Activated naive CD8-positive, alpha-beta T cell treated with anti-CD3 and anti-CD28 coated beads for 36 hours (primary cell): Measurements from ENCODE around the gene U2AF2. TPM values are rescaled to one million over a fixed set of nuclear protein-coding genes. Genes with fewer than 3 reads are reported as not detected.

Source experiments
- DNase-seq: peaks from one replicate; pipeline ENCODE4 v3.0.0; 2021
- H3K27ac Mint-ChIP-seq: one replicate; pipeline ENCODE4 v1.8.0; 2022; ENCODE audit warnings: mild to moderate bottlenecking, moderate library complexity, mixed read lengths
- H3K27me3 Mint-ChIP-seq: one replicate; pipeline ENCODE4 v1.8.0; 2022; ENCODE audit warnings: mild to moderate bottlenecking, mixed read lengths
- H3K36me3 Mint-ChIP-seq: one replicate; pipeline ENCODE4 v1.8.0; 2021; ENCODE audit warnings: mild to moderate bottlenecking, mixed read lengths
- H3K4me1 Mint-ChIP-seq: one replicate; pipeline ENCODE4 v1.8.0; 2021; ENCODE audit warnings: mixed read lengths
- H3K4me3 Mint-ChIP-seq: one replicate; pipeline ENCODE4 v1.8.0; 2022; ENCODE audit warnings: mild to moderate bottlenecking, moderate library complexity, mixed read lengths
- H3K9me3 Mint-ChIP-seq: one replicate; pipeline ENCODE4 v1.8.0; 2022; ENCODE audit warnings: mixed read lengths
- total RNA-seq, 2 experiments: library from RNA; stranded (reverse); gene quantifications; one replicate each; pipeline ENCODE4 v1.2.3, GENCODE V29; 2021

Gene U2AF2
- total RNA-seq, 2 experiments from 2014 or later = 341 to 345 TPM

- Mint-ChIP-seq H3K36me3 (peaks cover 7% of the 10 kb centered on the region), H3K4me3 (no peak overlapping the region), H3K4me1 (peaks cover 2% of the 10 kb centered on the region), H3K27me3 (no peaks in the 10 kb centered on the region), H3K9me3 (no peaks in the 10 kb centered on the region), H3K27ac (no peak overlapping the region)
- DNase-seq = no peak
These were observed 36.1 kb downstream of the U2AF2 start for GRCh38 chr19:55690769-55691545.

GRCh38 chr19:55691561-55692481 is 37.0 kb downstream of the U2AF2 start:
- Mint-ChIP-seq H3K36me3 (peaks cover 7% of the 10 kb centered on the region), H3K27ac (no peak overlapping the region), H3K9me3 (no peaks in the 10 kb centered on the region), H3K4me1 (peaks cover 2% of the 10 kb centered on the region), H3K4me3 (no peak overlapping the region), H3K27me3 (no peaks in the 10 kb centered on the region)
- no peak for DNase-seq

GRCh38 chr19:55692681-55693081 is 37.8 kb downstream of the U2AF2 start:
- DNase-seq = no peak
- H3K27me3 Mint-ChIP-seq = no peaks in the 10 kb centered on the region

GRCh38 chr19:55693336-55693974 is 38.6 kb downstream of the U2AF2 start:
- Mint-ChIP-seq H3K36me3 (peaks cover 8% of the 10 kb centered on the region), H3K4me1 (no peaks in the 10 kb centered on the region), H3K4me3 (no peak overlapping the region), H3K27ac (no peak overlapping the region), H3K9me3 (no peaks in the 10 kb centered on the region), H3K27me3 (no peaks in the 10 kb centered on the region)
- no peak for DNase-seq

More at GRCh38 chr19:55692681-55693081, 37.8 kb downstream of the U2AF2 start:
- Mint-ChIP-seq H3K4me3 (no peak overlapping the region), H3K4me1 (no peaks in the 10 kb centered on the region), H3K9me3 (no peaks in the 10 kb centered on the region), H3K27ac (no peak overlapping the region), H3K36me3 (peaks cover 7% of the 10 kb centered on the region)

GRCh38 chr19:55694241-55694655 is 39.4 kb downstream of the U2AF2 start:
- H3K27ac Mint-ChIP-seq = no peak overlapping the region
- no peak for DNase-seq
- H3K4me3 Mint-ChIP-seq = no peak overlapping the region
- no peaks in the 10 kb centered on the region for H3K9me3 Mint-ChIP-seq
- no peaks in the 10 kb centered on the region for H3K4me1 Mint-ChIP-seq
- no peaks in the 10 kb centered on the region for H3K27me3 Mint-ChIP-seq
- H3K36me3 Mint-ChIP-seq = peaks cover 7% of the 10 kb centered on the region

- no peaks in the 10 kb centered on the region for H3K9me3 Mint-ChIP-seq
- H3K27me3 Mint-ChIP-seq = no peaks in the 10 kb centered on the region
- DNase-seq = no peak
- no peak overlapping the region for H3K4me3 Mint-ChIP-seq
- H3K4me1 Mint-ChIP-seq = no peaks in the 10 kb centered on the region
- H3K27ac Mint-ChIP-seq = no peak overlapping the region
- peaks cover 5% of the 10 kb centered on the region for H3K36me3 Mint-ChIP-seq
These were observed 40.0 kb downstream of the U2AF2 start for GRCh38 chr19:55694656-55695491.

- no peak for DNase-seq
- Mint-ChIP-seq H3K4me1 (no peaks in the 10 kb centered on the region), H3K9me3 (no peaks in the 10 kb centered on the region), H3K4me3 (no peak overlapping the region), H3K36me3 (peaks cover 11% of the 10 kb centered on the region), H3K27me3 (no peaks in the 10 kb centered on the region), H3K27ac (no peak overlapping the region)
These were observed 40.9 kb downstream of the U2AF2 start for GRCh38 chr19:55695511-55696290.

- no peak overlapping the region for H3K4me3 Mint-ChIP-seq
These were observed 41.6 kb downstream of the U2AF2 start for GRCh38 chr19:55696301-55697068.

GRCh38 chr19:55697069-55697440 is 42.2 kb downstream of the U2AF2 start:
- Mint-ChIP-seq H3K4me3 (no peak overlapping the region), H3K27me3 (no peaks in the 10 kb centered on the region), H3K36me3 (peaks cover 11% of the 10 kb centered on the region), H3K27ac (no peak overlapping the region), H3K9me3 (no peaks in the 10 kb centered on the region), H3K4me1 (no peaks in the 10 kb centered on the region)
- no peak for DNase-seq

More at GRCh38 chr19:55696301-55697068, 41.6 kb downstream of the U2AF2 start:
- Mint-ChIP-seq H3K36me3 (peaks cover 11% of the 10 kb centered on the region), H3K9me3 (no peaks in the 10 kb centered on the region), H3K4me1 (no peaks in the 10 kb centered on the region), H3K27ac (no peak overlapping the region), H3K27me3 (no peaks in the 10 kb centered on the region)
- DNase-seq = no peak

- DNase-seq = no peak
- Mint-ChIP-seq H3K36me3 (peaks cover 11% of the 10 kb centered on the region), H3K4me3 (no peak overlapping the region), H3K9me3 (no peaks in the 10 kb centered on the region), H3K4me1 (no peaks in the 10 kb centered on the region), H3K27ac (no peak overlapping the region), H3K27me3 (no peaks in the 10 kb centered on the region)
These were observed 42.9 kb downstream of the U2AF2 start for GRCh38 chr19:55697698-55698097.

GRCh38 chr19:55698256-55698655 is 43.4 kb downstream of the U2AF2 start:
- Mint-ChIP-seq H3K27ac (no peak overlapping the region), H3K27me3 (no peaks in the 10 kb centered on the region), H3K4me3 (no peak overlapping the region), H3K9me3 (no peaks in the 10 kb centered on the region), H3K4me1 (no peaks in the 10 kb centered on the region), H3K36me3 (peaks cover 14% of the 10 kb centered on the region)
- DNase-seq = no peak

- DNase-seq = no peak
- Mint-ChIP-seq H3K27ac (no peak overlapping the region), H3K27me3 (no peaks in the 10 kb centered on the region), H3K9me3 (no peaks in the 10 kb centered on the region), H3K4me1 (peaks cover 5% of the 10 kb centered on the region), H3K4me3 (no peak overlapping the region), H3K36me3 (peaks cover 16% of the 10 kb centered on the region)
These were observed 44.4 kb downstream of the U2AF2 start for GRCh38 chr19:55699221-55699620.

- Mint-ChIP-seq H3K36me3 (peaks cover 23% of the 10 kb centered on the region), H3K4me3 (no peak overlapping the region), H3K4me1 (peaks cover 5% of the 10 kb centered on the region), H3K27me3 (no peaks in the 10 kb centered on the region), H3K27ac (no peak overlapping the region), H3K9me3 (no peaks in the 10 kb centered on the region)
- no peak for DNase-seq
These were observed 46.0 kb downstream of the U2AF2 start for GRCh38 chr19:55700813-55701212.
